Left ventricle myocardium inferior (tissue), 1 donor: ENCODE measurements around the gene GH1. TPM values are rescaled to one million over a fixed set of nuclear protein-coding genes. Genes with fewer than 3 reads are reported as not detected.

Source experiments
- DNase-seq: peaks from one replicate; pipeline ENCODE4 v3.0.0-alpha.2; 2020
- H3K27ac ChIP-seq: fragments of 200-600 bp; replicated peaks from 2 replicates; pipeline ENCODE4 v1.8.0; 2021
- H3K27me3 ChIP-seq: fragments of 200-600 bp; 2 replicates; pipeline ENCODE4 v1.8.0; 2021; ENCODE audit warnings: low read depth
- H3K36me3 ChIP-seq: fragments of 200-600 bp; 2 replicates; pipeline ENCODE4 v1.8.0; 2021
- H3K4me1 ChIP-seq: fragments of 200-600 bp; 2 replicates; pipeline ENCODE4 v1.8.0; 2021
- H3K4me3 ChIP-seq: fragments of 200-600 bp; 2 replicates; pipeline ENCODE4 v1.8.0; 2021; ENCODE audit warnings: mild to moderate bottlenecking, moderate library complexity
- H3K9me3 ChIP-seq: fragments of 200-600 bp; replicated peaks from 2 replicates; pipeline ENCODE4 v1.8.0; 2021
- intact Hi-C: fragments of 100-400 bp; cut with micrococcal nuclease; formaldehyde crosslinking; loops from one replicate; pipeline ENCODE4 v1.11.0; 2022
- total RNA-seq: library from RNA; stranded (reverse); fragmentation: NEBNext Ultra II Directional; extraction: Animal tissue kit (Norgen Biotek cat#: 25700); gene quantifications from one replicate; pipeline ENCODE4 v1.2.1, GENCODE V29; 2021
- TF ChIP-seq, protein P1 (sequence below): fragments of 200-600 bp; IDR thresholded peaks from 2 replicates; pipeline ENCODE4 v1.8.0; 2021; ENCODE audit warnings: antibody characterized with exemption, mild to moderate bottlenecking, borderline replicate concordance
- donor health status: DM: no; HTN: yes; CAD: no; lungs with severe emphysema.

The GH1 gene
- total RNA-seq, 1 donor from 2014 or later: not detected

GRCh38 chr17:63947711-63948330, 29.2 kb upstream of the GH1 start:
- peaks cover 13% of the 10 kb centered on the region for H3K4me1 ChIP-seq
- DNase-seq: no peak
- no peaks in the 10 kb centered on the region for H3K9me3 ChIP-seq
- TF ChIP-seq, protein P1, sequence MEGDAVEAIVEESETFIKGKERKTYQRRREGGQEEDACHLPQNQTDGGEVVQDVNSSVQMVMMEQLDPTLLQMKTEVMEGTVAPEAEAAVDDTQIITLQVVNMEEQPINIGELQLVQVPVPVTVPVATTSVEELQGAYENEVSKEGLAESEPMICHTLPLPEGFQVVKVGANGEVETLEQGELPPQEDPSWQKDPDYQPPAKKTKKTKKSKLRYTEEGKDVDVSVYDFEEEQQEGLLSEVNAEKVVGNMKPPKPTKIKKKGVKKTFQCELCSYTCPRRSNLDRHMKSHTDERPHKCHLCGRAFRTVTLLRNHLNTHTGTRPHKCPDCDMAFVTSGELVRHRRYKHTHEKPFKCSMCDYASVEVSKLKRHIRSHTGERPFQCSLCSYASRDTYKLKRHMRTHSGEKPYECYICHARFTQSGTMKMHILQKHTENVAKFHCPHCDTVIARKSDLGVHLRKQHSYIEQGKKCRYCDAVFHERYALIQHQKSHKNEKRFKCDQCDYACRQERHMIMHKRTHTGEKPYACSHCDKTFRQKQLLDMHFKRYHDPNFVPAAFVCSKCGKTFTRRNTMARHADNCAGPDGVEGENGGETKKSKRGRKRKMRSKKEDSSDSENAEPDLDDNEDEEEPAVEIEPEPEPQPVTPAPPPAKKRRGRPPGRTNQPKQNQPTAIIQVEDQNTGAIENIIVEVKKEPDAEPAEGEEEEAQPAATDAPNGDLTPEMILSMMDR: no peak
- no peak overlapping the region for H3K27ac ChIP-seq
- H3K4me3 ChIP-seq: no peak overlapping the region
- H3K36me3 ChIP-seq: no peaks in the 10 kb centered on the region
- H3K27me3 ChIP-seq: peaks cover 5% of the 10 kb centered on the region
- intact Hi-C loops: no loop called here

DNA sequence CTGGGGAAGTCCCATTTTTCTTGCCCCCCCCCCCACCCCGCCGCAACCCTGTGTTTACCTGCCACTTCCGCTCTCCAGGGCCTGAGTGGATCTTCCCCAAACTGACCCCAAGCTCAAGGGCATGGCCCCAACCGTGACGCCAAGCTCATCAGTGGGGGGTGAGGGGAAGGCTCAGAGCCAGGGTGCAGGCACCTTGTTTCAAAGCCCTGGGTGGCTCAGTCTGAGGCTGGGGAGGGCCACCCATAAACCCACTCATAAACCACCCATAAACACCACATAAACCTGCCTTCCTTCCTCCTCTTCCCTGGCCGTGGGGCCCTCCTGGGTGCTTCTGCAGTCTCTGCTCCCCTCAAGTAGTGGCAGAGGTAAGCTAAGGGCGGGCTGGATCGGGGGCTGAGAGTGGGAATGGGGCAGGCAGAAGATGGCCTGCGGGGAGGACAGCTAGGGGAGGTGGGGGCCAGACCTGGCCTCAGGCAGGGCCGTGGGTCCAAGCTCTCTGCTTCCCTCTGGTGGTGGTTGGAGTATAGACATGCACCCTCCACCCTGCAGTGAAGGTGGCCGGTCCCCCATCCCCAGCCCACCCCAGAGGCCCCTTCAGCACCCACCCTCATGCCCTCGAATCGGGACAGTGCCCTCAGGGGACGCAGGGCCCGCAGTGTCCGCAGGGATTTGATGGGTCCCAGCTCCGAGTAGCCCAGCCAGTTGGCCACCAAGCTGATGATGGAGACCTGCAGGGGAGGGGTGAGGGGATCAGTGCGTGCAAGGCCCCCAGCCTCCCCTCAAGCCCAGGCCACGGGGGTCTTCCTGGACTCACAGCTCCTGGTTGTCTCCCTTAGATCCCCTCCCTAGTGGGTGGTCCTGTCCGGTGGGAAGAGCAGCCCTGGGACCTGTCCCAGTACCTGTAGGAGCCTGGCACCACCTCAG, 28.1 kb upstream of the GH1 start:
- Histone ChIP-seq H3K9me3 (no peaks in the 10 kb centered on the region), H3K4me3 (no peak overlapping the region), H3K4me1 (peaks cover 13% of the 10 kb centered on the region), H3K36me3 (no peaks in the 10 kb centered on the region), H3K27me3 (peaks cover 5% of the 10 kb centered on the region), H3K27ac (no peak overlapping the region)
- intact Hi-C loops: no loop called here
- DNase-seq: no peak
- TF ChIP-seq, protein P1: peak; percentile 87

DNA sequence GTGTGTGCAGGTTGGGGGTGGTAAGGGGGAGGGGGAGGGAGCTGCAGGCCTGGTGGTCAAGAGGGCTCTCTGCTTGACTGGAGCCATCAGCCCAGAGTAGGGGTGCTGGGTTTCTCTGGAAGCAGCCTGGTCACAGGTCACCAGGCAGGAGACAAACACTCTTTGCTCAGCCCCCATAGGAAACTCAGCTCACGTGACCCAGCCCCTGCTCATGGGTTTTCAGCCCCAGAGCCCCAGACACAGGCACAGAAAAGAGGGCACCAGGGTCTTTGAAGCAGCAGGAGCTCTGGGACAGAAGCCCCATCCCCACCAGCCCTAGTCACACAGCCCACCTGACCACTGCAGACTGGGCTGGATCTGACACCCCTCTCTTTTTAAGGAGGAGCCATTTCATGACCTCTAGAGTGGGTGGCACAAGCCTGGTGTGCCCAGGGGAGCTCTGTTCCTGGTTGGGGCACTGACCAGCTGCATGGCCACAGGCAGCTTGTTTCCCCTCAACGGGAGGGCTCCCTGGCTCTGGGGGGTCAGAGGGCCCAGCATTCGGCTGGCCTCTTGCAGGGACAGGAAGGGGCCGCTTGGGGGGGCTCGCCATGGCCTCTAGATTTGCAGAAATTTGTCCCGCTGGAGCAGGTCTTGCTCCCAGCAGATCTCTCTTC, 27.3 kb upstream of the GH1 start:
- DNase-seq: no peak
- peaks cover 5% of the 10 kb centered on the region for H3K27me3 ChIP-seq
- H3K4me1 ChIP-seq: peaks cover 13% of the 10 kb centered on the region
- no peaks in the 10 kb centered on the region for H3K36me3 ChIP-seq
- TF ChIP-seq, protein P1: no peak
- no peaks in the 10 kb centered on the region for H3K9me3 ChIP-seq
- H3K4me3 ChIP-seq: no peak overlapping the region
- intact Hi-C loops: no loop called here
- no peak overlapping the region for H3K27ac ChIP-seq

GRCh38 chr17:63944736-63945499, 26.3 kb upstream of the GH1 start:
- Histone ChIP-seq H3K27ac (no peak overlapping the region), H3K27me3 (peaks cover 5% of the 10 kb centered on the region), H3K9me3 (no peaks in the 10 kb centered on the region), H3K36me3 (no peaks in the 10 kb centered on the region), H3K4me3 (no peak overlapping the region), H3K4me1 (peaks cover 6% of the 10 kb centered on the region)
- TF ChIP-seq, protein P1: no peak
- no peak for DNase-seq
- intact Hi-C loops: no loop called here

DNA sequence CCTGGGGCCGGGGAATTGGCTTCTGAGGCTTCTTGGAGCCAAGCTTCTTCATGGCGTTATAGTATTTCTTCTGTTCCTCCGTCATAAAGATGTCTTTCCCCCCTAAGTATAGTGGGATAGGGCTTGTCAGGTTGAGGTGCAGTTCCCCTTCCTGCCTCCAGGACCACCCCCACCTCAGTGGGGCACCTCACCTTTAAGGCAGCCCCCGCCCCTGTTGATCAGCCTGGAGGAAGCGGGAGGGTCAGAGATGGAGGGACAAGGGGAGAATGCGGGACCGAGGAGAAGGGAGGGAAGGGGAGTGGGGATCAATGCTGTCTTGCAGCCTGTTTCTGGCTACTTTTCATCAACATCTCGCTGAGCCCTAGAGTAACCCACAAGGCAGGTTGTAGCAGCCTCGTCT, 25.1 kb upstream of the GH1 start:
- H3K36me3 ChIP-seq: no peaks in the 10 kb centered on the region
- H3K4me1 ChIP-seq: peaks cover 6% of the 10 kb centered on the region
- intact Hi-C loops: no loop called here
- H3K27ac ChIP-seq: no peak overlapping the region
- H3K4me3 ChIP-seq: no peak overlapping the region
- TF ChIP-seq, protein P1: no peak
- H3K27me3 ChIP-seq: no peaks in the 10 kb centered on the region
- DNase-seq: no peak
- no peaks in the 10 kb centered on the region for H3K9me3 ChIP-seq
